Ishikawa (cell line): Measurements from ENCODE around the gene UTS2B.

Source experiments
- CEBPB ChIP-seq: IDR thresholded peaks from 2 replicates; pipeline ENCODE4 v1.6.1; 2012
- CREB1 ChIP-seq: IDR thresholded peaks from 2 replicates; pipeline ENCODE4 v1.6.1; 2012; ENCODE audit warnings: low read depth
- EGR1 ChIP-seq: IDR thresholded peaks from 2 replicates; pipeline ENCODE4 v1.6.1; 2012
- EP300 ChIP-seq: IDR thresholded peaks from 2 replicates; pipeline ENCODE4 v1.6.1; 2012; ENCODE audit warnings: borderline replicate concordance
- FOXM1 ChIP-seq: IDR thresholded peaks from 2 replicates; pipeline ENCODE4 v1.6.1; 2012; ENCODE audit warnings: low read depth, borderline replicate concordance
- MAX ChIP-seq: IDR thresholded peaks from 2 replicates; pipeline ENCODE4 v1.6.1; 2012
- NFIC ChIP-seq: IDR thresholded peaks from 2 replicates; pipeline ENCODE4 v1.6.1; 2012
- RAD21 ChIP-seq: IDR thresholded peaks from 2 replicates; pipeline ENCODE4 v1.6.1; 2012; ENCODE audit warnings: low read depth
- REST ChIP-seq: IDR thresholded peaks from 2 replicates; pipeline ENCODE4 v1.6.1; 2012; ENCODE audit warnings: low read depth, mild to moderate bottlenecking
- TAF1 ChIP-seq: IDR thresholded peaks from 2 replicates; pipeline ENCODE4 v1.6.1; 2012; ENCODE audit warnings: low read depth, mild to moderate bottlenecking
- TCF12 ChIP-seq: IDR thresholded peaks from 2 replicates; pipeline ENCODE4 v1.6.1; 2012; ENCODE audit warnings: low read depth
- TEAD4 ChIP-seq: IDR thresholded peaks from 2 replicates; pipeline ENCODE4 v1.6.1; 2012
- YY1 ChIP-seq: IDR thresholded peaks from 2 replicates; pipeline ENCODE4 v1.6.1; 2012; ENCODE audit warnings: low read depth
- ZBTB7A ChIP-seq: IDR thresholded peaks from 2 replicates; pipeline ENCODE4 v1.6.1; 2012; ENCODE audit warnings: low read depth
- TF ChIP-seq, protein P1 (sequence below): IDR thresholded peaks from 2 replicates; pipeline ENCODE4 v1.6.1; 2012

UTS2B gene

GRCh38 chr3:191343913-191344312 lies 13.6 kb upstream of the UTS2B start:
- no peak for TF ChIP-seq EGR1

DNA sequence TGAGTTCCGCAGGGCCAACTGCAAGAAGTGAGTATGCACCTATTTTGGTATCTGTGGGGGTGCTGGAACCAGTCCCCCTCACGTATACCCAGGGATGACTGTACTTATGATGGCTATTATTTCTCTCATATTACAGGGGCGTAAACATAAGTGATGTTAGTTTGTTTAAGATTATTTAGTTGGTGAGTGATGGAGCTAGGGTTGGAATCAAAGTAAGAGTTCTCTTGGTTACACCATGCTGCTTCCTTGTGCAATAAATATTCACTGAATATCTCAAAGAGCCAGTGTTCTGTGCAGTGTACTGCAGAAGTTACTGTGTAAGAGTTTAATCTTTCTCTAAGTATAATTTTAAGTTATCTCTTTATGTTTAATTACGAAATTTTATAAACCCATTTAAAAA lies 12.8 kb upstream of the UTS2B start:
- TF ChIP-seq ZBTB7A (no peak), MAX (no peak), TAF1 (no peak), EGR1 (no peak), EP300 (no peak), TEAD4 (no peak)
- TF ChIP-seq, protein P1, sequence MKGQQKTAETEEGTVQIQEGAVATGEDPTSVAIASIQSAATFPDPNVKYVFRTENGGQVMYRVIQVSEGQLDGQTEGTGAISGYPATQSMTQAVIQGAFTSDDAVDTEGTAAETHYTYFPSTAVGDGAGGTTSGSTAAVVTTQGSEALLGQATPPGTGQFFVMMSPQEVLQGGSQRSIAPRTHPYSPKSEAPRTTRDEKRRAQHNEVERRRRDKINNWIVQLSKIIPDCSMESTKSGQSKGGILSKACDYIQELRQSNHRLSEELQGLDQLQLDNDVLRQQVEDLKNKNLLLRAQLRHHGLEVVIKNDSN: no peak

- TF ChIP-seq MAX (no peak), CEBPB (no peak), ZBTB7A (no peak), EGR1 (no peak), CREB1 (no peak), TEAD4 (no peak), TCF12 (no peak), TAF1 (no peak), EP300 (no peak), REST (no peak), NFIC (no peak), RAD21 (no peak), FOXM1 (no peak), YY1 (no peak)
- TF ChIP-seq, protein P1: no peak
Measured at GRCh38 chr3:191342411-191342810, 12.1 kb upstream of the UTS2B start.

DNA sequence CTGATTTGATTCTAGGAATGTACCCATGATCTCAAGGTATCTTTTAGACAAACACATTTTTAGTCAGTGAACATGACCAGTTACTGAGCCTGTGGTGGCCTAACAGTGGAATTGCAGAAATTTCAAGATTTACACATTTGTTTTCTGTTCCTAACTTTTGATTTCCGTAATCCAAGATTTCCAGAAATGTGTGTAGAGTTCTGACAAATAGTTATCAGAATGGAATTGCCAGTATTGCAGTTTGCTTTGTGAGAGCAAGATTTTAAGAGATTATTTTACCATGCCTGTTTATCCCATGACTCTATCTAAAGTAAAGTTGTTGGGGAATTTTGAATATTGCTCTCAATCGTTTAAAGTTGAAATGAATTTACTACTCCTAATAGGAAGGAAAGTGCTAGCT lies 11.7 kb upstream of the UTS2B start:
- TF ChIP-seq CREB1 (no peak), TEAD4 (no peak), TCF12 (no peak), YY1 (no peak), NFIC (no peak), CEBPB (no peak)

GRCh38 chr3:191340966-191341365 lies 10.6 kb upstream of the UTS2B start:
- TF ChIP-seq RAD21 (no peak), FOXM1 (no peak), ZBTB7A (no peak), TCF12 (no peak), NFIC (no peak), MAX (no peak), TEAD4 (no peak), CEBPB (no peak), EP300 (no peak), EGR1 (no peak), REST (no peak)

DNA sequence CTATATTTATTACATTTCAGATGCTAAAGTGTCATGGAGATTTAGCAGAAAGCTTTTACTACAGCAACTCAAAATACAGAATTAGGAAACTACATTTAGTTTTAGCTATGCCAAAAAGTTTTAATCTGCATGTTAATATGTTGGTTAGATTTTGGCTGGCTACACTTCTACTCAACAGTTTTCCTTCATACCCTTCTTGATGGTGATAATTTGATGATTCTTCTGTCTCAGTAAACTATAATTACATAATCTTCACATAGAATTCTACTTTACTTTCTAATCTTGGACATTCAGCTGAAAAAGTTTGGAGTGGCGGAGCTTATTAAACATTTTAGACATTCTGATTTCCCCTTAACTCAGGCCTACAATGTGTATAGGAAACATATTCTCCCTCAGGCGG lies 10.0 kb upstream of the UTS2B start:
- TF ChIP-seq TAF1 (no peak), MAX (no peak), EGR1 (no peak), CREB1 (no peak)
